ENCODE measurements around the gene CPNE8. TPM values are rescaled to one million over a fixed set of nuclear protein-coding genes. Genes with fewer than 3 reads are reported as not detected.

Gene CPNE8
- total RNA-seq, 1 donor from 2014 or later, result 9.4 TPM

DNA sequence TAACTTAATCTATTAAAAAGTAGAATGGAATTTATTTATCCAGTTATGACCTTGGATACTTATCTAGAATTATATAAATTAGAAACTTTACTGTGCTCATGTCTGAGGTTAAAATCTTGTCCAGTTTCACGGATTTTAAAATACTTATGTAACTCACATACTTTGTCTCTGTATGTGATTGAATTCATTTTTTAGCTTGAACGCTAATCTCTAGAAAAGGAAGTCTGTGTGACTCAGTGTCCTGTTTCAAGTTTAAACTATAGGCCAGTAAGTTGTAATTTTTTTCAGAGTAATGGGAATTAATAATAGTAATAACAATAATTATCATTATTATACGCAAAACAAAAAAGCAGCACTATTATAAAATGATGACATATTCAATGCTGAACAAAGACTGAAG is 168.6 kb downstream of the CPNE8 start:
- H3K27me3 Mint-ChIP-seq (ENCODE audit: low read depth, unreplicated experiment), result no peaks in the 10 kb centered on the region
- H3K9ac ChIP-seq (ENCODE audit: low read length), result no peak overlapping the region

GRCh38 chr12:38732761-38733160 is 172.6 kb downstream of the CPNE8 start:
- Histone ChIP-seq H2AFZ (ENCODE audit: low read depth, low read length) (no peak overlapping the region), H4K20me1 (ENCODE audit: insufficient read depth, low read length) (no peaks in the 10 kb centered on the region), H3K9ac (ENCODE audit: low read length) (no peak overlapping the region), H3K27me3 (ENCODE audit: insufficient read depth, low read length) (no peaks in the 10 kb centered on the region), H3K9me3 (ENCODE audit: insufficient read depth, low read depth, low read length) (no peaks in the 10 kb centered on the region), H3K36me3 (ENCODE audit: insufficient read depth, low read length) (no peaks in the 10 kb centered on the region), H3K79me2 (ENCODE audit: insufficient read depth, low read length) (no peaks in the 10 kb centered on the region), H3K4me2 (ENCODE audit: low read length) (no peak overlapping the region), H3K27ac (ENCODE audit: low read depth, low read length) (no peak overlapping the region), H3K4me1 (ENCODE audit: insufficient read depth, low read length) (no peaks in the 10 kb centered on the region), H3K4me3 (ENCODE audit: insufficient read depth, low read depth, low read length) (no peak overlapping the region)
- H3K9me3 Mint-ChIP-seq (ENCODE audit: unreplicated experiment), result no peaks in the 10 kb centered on the region
- TF ChIP-seq, protein P1, sequence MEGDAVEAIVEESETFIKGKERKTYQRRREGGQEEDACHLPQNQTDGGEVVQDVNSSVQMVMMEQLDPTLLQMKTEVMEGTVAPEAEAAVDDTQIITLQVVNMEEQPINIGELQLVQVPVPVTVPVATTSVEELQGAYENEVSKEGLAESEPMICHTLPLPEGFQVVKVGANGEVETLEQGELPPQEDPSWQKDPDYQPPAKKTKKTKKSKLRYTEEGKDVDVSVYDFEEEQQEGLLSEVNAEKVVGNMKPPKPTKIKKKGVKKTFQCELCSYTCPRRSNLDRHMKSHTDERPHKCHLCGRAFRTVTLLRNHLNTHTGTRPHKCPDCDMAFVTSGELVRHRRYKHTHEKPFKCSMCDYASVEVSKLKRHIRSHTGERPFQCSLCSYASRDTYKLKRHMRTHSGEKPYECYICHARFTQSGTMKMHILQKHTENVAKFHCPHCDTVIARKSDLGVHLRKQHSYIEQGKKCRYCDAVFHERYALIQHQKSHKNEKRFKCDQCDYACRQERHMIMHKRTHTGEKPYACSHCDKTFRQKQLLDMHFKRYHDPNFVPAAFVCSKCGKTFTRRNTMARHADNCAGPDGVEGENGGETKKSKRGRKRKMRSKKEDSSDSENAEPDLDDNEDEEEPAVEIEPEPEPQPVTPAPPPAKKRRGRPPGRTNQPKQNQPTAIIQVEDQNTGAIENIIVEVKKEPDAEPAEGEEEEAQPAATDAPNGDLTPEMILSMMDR (IDR thresholded peaks at IDR 0.05; ENCODE audit: insufficient read depth, low read depth, low read length), result no peak
- no peak for TF ChIP-seq EZH2 (IDR thresholded peaks at IDR 0.05; ENCODE audit: insufficient read depth, low read length)
- H3K36me3 Mint-ChIP-seq (ENCODE audit: low read depth, unreplicated experiment), result no peaks in the 10 kb centered on the region
- H3K27me3 Mint-ChIP-seq (ENCODE audit: low read depth, unreplicated experiment), result no peaks in the 10 kb centered on the region
- H3K4me3 Mint-ChIP-seq (ENCODE audit: unreplicated experiment), result no peak overlapping the region
- DNase-seq (ENCODE audit: low read depth) (no peak), FAIRE-seq (no peak)
- no peak overlapping the region for H3K27ac Mint-ChIP-seq (ENCODE audit: unreplicated experiment)
- no peaks in the 10 kb centered on the region for H3K4me1 Mint-ChIP-seq (ENCODE audit: low read depth, unreplicated experiment)

More for the DNA sequence above, 168.6 kb downstream of the CPNE8 start:
- Mint-ChIP-seq H3K27ac (ENCODE audit: unreplicated experiment) (no peak overlapping the region), H3K4me1 (ENCODE audit: low read depth, unreplicated experiment) (no peaks in the 10 kb centered on the region), H3K9me3 (ENCODE audit: unreplicated experiment) (no peaks in the 10 kb centered on the region), H3K4me3 (ENCODE audit: unreplicated experiment) (no peak overlapping the region), H3K36me3 (ENCODE audit: low read depth, unreplicated experiment) (no peaks in the 10 kb centered on the region)
- DNase-seq (ENCODE audit: low read depth) (peak; percentile 29), FAIRE-seq (no peak)
- no peak overlapping the region for H3K4me2 ChIP-seq (ENCODE audit: low read length)
- no peaks in the 10 kb centered on the region for H3K36me3 ChIP-seq (ENCODE audit: insufficient read depth, low read length)
- no peaks in the 10 kb centered on the region for H3K79me2 ChIP-seq (ENCODE audit: insufficient read depth, low read length)
- no peak for TF ChIP-seq EZH2 (IDR thresholded peaks at IDR 0.05; ENCODE audit: insufficient read depth, low read length)
- TF ChIP-seq, protein P1 (IDR thresholded peaks at IDR 0.05; ENCODE audit: insufficient read depth, low read depth, low read length), result no peak
- H3K27ac ChIP-seq (ENCODE audit: low read depth, low read length), result no peak overlapping the region
- no peaks in the 10 kb centered on the region for H4K20me1 ChIP-seq (ENCODE audit: insufficient read depth, low read length)
- no peaks in the 10 kb centered on the region for H3K9me3 ChIP-seq (ENCODE audit: insufficient read depth, low read depth, low read length)
- H2AFZ ChIP-seq (ENCODE audit: low read depth, low read length), result no peak overlapping the region
- no peaks in the 10 kb centered on the region for H3K4me1 ChIP-seq (ENCODE audit: insufficient read depth, low read length)
- no peaks in the 10 kb centered on the region for H3K27me3 ChIP-seq (ENCODE audit: insufficient read depth, low read length)
- no peak overlapping the region for H3K4me3 ChIP-seq (ENCODE audit: insufficient read depth, low read depth, low read length)

DNA sequence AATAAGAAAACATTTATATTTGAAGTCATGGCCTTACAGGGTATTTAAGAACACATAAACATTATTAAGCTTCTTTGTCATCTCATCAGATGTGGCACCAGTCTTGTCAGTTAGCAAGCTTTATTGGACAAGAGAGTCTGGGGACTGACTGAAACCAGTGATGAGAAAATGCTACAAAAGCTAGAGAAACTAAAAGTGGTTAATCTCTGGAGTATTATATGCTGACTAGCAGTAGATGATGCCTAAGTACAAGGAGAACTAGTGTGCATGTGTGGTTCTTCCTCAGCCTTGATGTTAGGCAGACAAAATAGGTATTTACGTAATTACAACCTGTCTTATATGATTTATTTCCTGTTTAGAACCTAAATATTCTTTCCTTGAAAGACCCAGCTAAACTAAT is 176.5 kb downstream of the CPNE8 start:
- no peak overlapping the region for H3K4me3 Mint-ChIP-seq (ENCODE audit: unreplicated experiment)
- DNase-seq (ENCODE audit: low read depth), result no peak
- Histone ChIP-seq H4K20me1 (ENCODE audit: insufficient read depth, low read length) (no peaks in the 10 kb centered on the region), H3K27ac (ENCODE audit: low read depth, low read length) (no peak overlapping the region), H3K4me3 (ENCODE audit: insufficient read depth, low read depth, low read length) (no peak overlapping the region), H3K79me2 (ENCODE audit: insufficient read depth, low read length) (no peaks in the 10 kb centered on the region), H3K27me3 (ENCODE audit: insufficient read depth, low read length) (no peaks in the 10 kb centered on the region), H3K4me2 (ENCODE audit: low read length) (no peak overlapping the region), H2AFZ (ENCODE audit: low read depth, low read length) (no peak overlapping the region), H3K9ac (ENCODE audit: low read length) (no peak overlapping the region), H3K36me3 (ENCODE audit: insufficient read depth, low read length) (no peaks in the 10 kb centered on the region), H3K4me1 (ENCODE audit: insufficient read depth, low read length) (no peaks in the 10 kb centered on the region), H3K9me3 (ENCODE audit: insufficient read depth, low read depth, low read length) (no peaks in the 10 kb centered on the region)
- H3K27ac Mint-ChIP-seq (ENCODE audit: unreplicated experiment), result no peak overlapping the region
- no peaks in the 10 kb centered on the region for H3K9me3 Mint-ChIP-seq (ENCODE audit: unreplicated experiment)
- TF ChIP-seq EZH2 (IDR thresholded peaks at IDR 0.05; ENCODE audit: insufficient read depth, low read length), result no peak
- TF ChIP-seq, protein P1 (IDR thresholded peaks at IDR 0.05; ENCODE audit: insufficient read depth, low read depth, low read length), result no peak
- FAIRE-seq, result no peak
- H3K4me1 Mint-ChIP-seq (ENCODE audit: low read depth, unreplicated experiment), result no peaks in the 10 kb centered on the region
- H3K36me3 Mint-ChIP-seq (ENCODE audit: low read depth, unreplicated experiment), result no peaks in the 10 kb centered on the region
- H3K27me3 Mint-ChIP-seq (ENCODE audit: low read depth, unreplicated experiment), result no peaks in the 10 kb centered on the region
